22Rv1 (cell line): ENCODE results near the gene PIK3C2B.

ENCODE experiments used
- CTCF ChIP-seq: fragments of 450-650 bp; IDR thresholded peaks from 2 replicates; pipeline ENCODE4 v1.5.1; 2017; ENCODE audit warnings: mild to moderate bottlenecking
- ZFX ChIP-seq: fragments of 450-650 bp; IDR thresholded peaks from 2 replicates; pipeline ENCODE4 v1.6.1; 2017; ENCODE audit warnings: antibody characterized with exemption, borderline replicate concordance

GRCh38 chr1:204505674-204506200, 11.1 kb upstream of the PIK3C2B start:
- TF ChIP-seq CTCF (no peak), ZFX (no peak)
